GM18951 (cell line): Measurements from ENCODE around the gene IL17REL.

Source experiments
- POLR2A ChIP-seq: IDR thresholded peaks from 4 replicates; pipeline ENCODE4 v1.6.1; 2011; ENCODE audit warnings: mild to moderate bottlenecking; ENCODE audit not compliant: insufficient read length, insufficient read depth; ENCODE audit errors: extremely low read depth
- in situ Hi-C: fragments of 300-500 bp; cut with MboI; formaldehyde crosslinking; loops from one replicate; pipeline ENCODE4 v1.12.0; 2022; ENCODE audit warnings: low sequenced_read_pairs, mixed read lengths, inconsistent platforms; ENCODE audit not compliant: unreplicated experiment

IL17REL gene

GRCh38 chr22:50039669-50040443 is 27.3 kb upstream of the IL17REL start:
- in situ Hi-C loops: loop anchor here (25.0 kb wide), 1 partner anchor 278 kb away; no protein-coding TSS in a partner anchor
- no peak for TF ChIP-seq POLR2A

- TF ChIP-seq POLR2A: no peak
- in situ Hi-C loops: loop anchor here (25.0 kb wide), 1 partner anchor 274 kb away; no protein-coding TSS in a partner anchor
Measured at GRCh38 chr22:50035976-50036724, 23.6 kb upstream of the IL17REL start.

GRCh38 chr22:50035131-50035881 is 22.7 kb upstream of the IL17REL start:
- TF ChIP-seq POLR2A: no peak
- in situ Hi-C loops: loop anchor here (25.0 kb wide), 1 partner anchor 273 kb away; no protein-coding TSS in a partner anchor

GRCh38 chr22:50034126-50035081 is 21.8 kb upstream of the IL17REL start:
- in situ Hi-C loops: loop anchor here (5.0 to 25.0 kb wide), 2 partner anchors 102 to 272 kb away; no protein-coding TSS in a partner anchor
- no peak for TF ChIP-seq POLR2A

- in situ Hi-C loops: loop anchor here (5.0 to 25.0 kb wide), 2 partner anchors 101 to 271 kb away; no protein-coding TSS in a partner anchor
- TF ChIP-seq POLR2A: no peak
Measured at GRCh38 chr22:50032941-50033601, 20.5 kb upstream of the IL17REL start.

- no peak for TF ChIP-seq POLR2A
- in situ Hi-C loops: loop anchor here (5.0 to 25.0 kb wide), 2 partner anchors 100 to 270 kb away; no protein-coding TSS in a partner anchor
Measured at GRCh38 chr22:50032109-50032871, 19.7 kb upstream of the IL17REL start.

GRCh38 chr22:50031189-50032091 is 18.9 kb upstream of the IL17REL start:
- TF ChIP-seq POLR2A: no peak
- in situ Hi-C loops: loop anchor here (5.0 to 25.0 kb wide), 2 partner anchors 99 to 269 kb away; no protein-coding TSS in a partner anchor

GRCh38 chr22:50030297-50031188 is 18.0 kb upstream of the IL17REL start:
- no peak for TF ChIP-seq POLR2A
- in situ Hi-C loops: loop anchor here (5.0 to 25.0 kb wide), 2 partner anchors 98 to 268 kb away; no protein-coding TSS in a partner anchor
